ENCODE data around the gene SMYD3. TPM values are rescaled to one million over a fixed set of nuclear protein-coding genes. Genes with fewer than 3 reads are reported as not detected.

The SMYD3 gene
- total RNA-seq, 2 experiments from 2014 or later: 22.6 to 24.6 TPM

DNA sequence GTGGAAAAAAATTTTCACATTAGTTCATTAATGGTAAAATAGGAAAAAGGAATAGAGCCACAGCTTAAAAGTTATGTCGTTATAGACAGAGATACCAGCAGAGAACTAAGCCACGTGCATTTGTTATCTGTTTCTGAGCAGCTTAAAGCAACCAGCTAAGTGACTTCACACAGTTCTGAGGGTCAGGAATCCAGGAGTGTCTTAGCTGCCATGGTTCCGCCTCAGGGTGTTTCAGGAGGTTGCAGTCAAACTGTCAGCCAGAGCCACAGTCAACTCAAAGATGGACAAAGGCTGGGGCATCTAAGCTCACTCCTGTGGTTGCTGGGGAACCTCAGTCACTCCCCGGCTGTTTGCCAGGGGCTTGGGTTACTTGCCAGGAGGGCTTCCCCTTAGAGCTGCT is 515.8 kb downstream of the SMYD3 start:
- Mint-ChIP-seq H3K4me3 (no peak overlapping the region), H3K9me3 (no peaks in the 10 kb centered on the region), H3K4me1 (ENCODE audit: low read depth) (no peaks in the 10 kb centered on the region), H3K36me3 (ENCODE audit: low read depth) (no peaks in the 10 kb centered on the region), H3K27me3 (no peaks in the 10 kb centered on the region), H3K27ac (no peak overlapping the region)
- ChIA-PET POLR2A (no interaction called here), CTCF (interaction anchor here (1.0 to 1.6 kb wide), 2 partner anchors 10 to 838 kb away, joined by 3 read pairs; no protein-coding TSS in a partner anchor)
- ATAC-seq: no peak
- no peak for DNase-seq
- TF ChIP-seq, protein P1, sequence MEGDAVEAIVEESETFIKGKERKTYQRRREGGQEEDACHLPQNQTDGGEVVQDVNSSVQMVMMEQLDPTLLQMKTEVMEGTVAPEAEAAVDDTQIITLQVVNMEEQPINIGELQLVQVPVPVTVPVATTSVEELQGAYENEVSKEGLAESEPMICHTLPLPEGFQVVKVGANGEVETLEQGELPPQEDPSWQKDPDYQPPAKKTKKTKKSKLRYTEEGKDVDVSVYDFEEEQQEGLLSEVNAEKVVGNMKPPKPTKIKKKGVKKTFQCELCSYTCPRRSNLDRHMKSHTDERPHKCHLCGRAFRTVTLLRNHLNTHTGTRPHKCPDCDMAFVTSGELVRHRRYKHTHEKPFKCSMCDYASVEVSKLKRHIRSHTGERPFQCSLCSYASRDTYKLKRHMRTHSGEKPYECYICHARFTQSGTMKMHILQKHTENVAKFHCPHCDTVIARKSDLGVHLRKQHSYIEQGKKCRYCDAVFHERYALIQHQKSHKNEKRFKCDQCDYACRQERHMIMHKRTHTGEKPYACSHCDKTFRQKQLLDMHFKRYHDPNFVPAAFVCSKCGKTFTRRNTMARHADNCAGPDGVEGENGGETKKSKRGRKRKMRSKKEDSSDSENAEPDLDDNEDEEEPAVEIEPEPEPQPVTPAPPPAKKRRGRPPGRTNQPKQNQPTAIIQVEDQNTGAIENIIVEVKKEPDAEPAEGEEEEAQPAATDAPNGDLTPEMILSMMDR (IDR thresholded peaks at IDR 0.05): no peak
- intact Hi-C loops (cut with micrococcal nuclease): no loop called here

DNA sequence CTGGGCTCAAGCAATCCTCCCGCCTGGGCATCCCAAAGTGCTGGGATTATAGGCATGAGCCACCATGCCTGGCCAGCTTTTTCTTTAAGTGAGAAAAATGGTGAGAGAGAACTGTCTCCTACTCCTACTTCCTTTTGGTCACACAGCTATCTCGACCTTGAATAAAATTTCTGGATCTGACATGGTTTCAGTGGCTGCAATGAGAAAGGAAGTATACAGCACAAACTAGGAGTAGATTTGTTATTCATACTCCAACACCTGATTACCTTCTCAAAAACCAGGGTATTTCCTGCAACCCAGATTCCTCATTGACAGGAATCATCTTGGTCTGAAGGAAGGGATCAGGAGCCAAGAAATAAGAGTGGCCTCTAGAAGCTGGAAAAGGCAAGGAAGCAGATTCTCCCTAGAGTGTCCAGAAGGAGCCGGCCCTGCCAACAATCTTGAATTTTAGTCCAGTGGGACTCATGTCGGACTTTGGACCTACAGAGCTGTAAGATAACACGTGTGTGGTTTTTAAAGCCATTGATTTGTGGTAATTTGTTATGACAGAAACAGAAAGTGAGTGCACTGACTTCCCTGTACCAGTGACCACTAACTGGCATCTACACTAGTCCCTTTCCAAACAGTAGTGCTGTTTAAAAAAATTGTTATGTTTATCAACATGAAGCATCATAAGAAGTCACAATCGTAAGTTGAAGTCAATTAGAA is 516.6 kb downstream of the SMYD3 start:
- no peak for DNase-seq
- no peak for ATAC-seq
- Mint-ChIP-seq H3K4me1 (ENCODE audit: low read depth) (no peaks in the 10 kb centered on the region), H3K9me3 (no peaks in the 10 kb centered on the region), H3K4me3 (no peak overlapping the region), H3K27me3 (no peaks in the 10 kb centered on the region), H3K27ac (no peak overlapping the region), H3K36me3 (ENCODE audit: low read depth) (no peaks in the 10 kb centered on the region)
- CTCF ChIA-PET: interaction anchor here (1.0 to 1.6 kb wide), 2 partner anchors 11 to 837 kb away, joined by 3 read pairs; no protein-coding TSS in a partner anchor
- POLR2A ChIA-PET: no interaction called here
- TF ChIP-seq, protein P1 (IDR thresholded peaks at IDR 0.05): no peak
- intact Hi-C loops (cut with micrococcal nuclease): no loop called here

DNA sequence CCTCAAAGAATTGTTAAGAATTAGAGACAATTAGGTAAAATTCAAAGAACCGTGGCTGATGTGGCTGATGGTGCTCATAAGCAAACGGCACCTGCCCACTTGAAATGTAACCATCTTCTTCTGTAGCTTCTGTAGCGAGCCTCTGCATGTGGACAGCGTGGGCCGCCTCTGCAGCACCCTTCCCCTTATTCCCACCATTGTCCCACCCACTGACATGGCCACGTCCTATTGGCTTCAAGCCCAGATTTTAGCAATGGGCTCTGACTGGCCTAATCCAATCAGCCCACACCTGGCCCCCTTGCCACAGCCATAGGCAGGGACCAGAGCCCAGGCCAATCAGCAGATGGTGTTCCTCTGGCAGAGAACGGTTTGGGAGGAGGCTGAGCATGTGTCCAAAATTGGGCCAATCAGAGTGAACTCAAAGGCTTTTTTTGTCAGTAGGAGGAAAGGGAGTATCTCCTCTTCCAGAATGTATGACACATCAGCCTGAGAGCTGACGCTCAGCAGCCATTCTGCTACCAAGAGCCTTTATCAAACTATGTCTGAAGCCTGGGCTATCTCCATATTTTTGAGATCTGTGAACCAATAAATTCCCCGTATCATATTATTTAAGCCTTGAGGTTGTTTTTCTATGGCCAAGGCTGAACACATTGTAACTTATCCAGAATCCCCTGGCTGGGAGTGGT is 518.5 kb downstream of the SMYD3 start:
- Mint-ChIP-seq H3K4me1 (ENCODE audit: low read depth) (peaks cover 2% of the 10 kb centered on the region), H3K27me3 (no peaks in the 10 kb centered on the region), H3K9me3 (no peaks in the 10 kb centered on the region), H3K27ac (no peak overlapping the region), H3K4me3 (no peak overlapping the region), H3K36me3 (ENCODE audit: low read depth) (no peaks in the 10 kb centered on the region)
- intact Hi-C loops (cut with micrococcal nuclease): loop anchor here (10.0 kb wide), 1 partner anchor 84 kb away; no protein-coding TSS in a partner anchor
- TF ChIP-seq, protein P1 (IDR thresholded peaks at IDR 0.05): no peak
- POLR2A ChIA-PET: no interaction called here
- no peak for ATAC-seq
- CTCF ChIA-PET: no interaction called here
- DNase-seq: no peak

DNA sequence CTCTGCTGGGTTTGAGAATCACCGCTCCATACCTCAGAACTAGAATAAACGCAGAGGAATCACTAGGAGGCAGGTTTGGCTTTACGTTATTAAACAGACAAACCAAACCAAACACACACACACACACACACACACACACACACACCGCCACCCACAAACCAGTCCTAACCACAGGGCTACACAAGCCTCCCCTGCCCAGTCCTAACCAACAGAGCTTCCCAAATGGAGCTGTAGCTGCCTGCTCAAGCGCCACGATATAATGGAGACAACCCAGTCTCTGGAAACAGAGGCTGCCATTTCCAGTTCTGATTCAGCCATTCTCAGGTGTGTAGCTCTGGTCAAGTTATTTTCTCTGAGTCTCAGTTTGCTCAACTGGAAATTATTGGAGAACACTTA is 519.1 kb downstream of the SMYD3 start:
- DNase-seq: no peak
- ATAC-seq: no peak
- POLR2A ChIA-PET: no interaction called here
- H3K9me3 Mint-ChIP-seq: no peaks in the 10 kb centered on the region
- H3K27ac Mint-ChIP-seq: no peak overlapping the region
- CTCF ChIA-PET: no interaction called here
- H3K4me3 Mint-ChIP-seq: no peak overlapping the region
- H3K27me3 Mint-ChIP-seq: no peaks in the 10 kb centered on the region
- intact Hi-C loops (cut with micrococcal nuclease): loop anchor here (10.0 kb wide), 1 partner anchor 83 kb away; no protein-coding TSS in a partner anchor
- no peaks in the 10 kb centered on the region for H3K36me3 Mint-ChIP-seq (ENCODE audit: low read depth)
- H3K4me1 Mint-ChIP-seq (ENCODE audit: low read depth): peaks cover 2% of the 10 kb centered on the region
- TF ChIP-seq, protein P1 (IDR thresholded peaks at IDR 0.05): no peak

DNA sequence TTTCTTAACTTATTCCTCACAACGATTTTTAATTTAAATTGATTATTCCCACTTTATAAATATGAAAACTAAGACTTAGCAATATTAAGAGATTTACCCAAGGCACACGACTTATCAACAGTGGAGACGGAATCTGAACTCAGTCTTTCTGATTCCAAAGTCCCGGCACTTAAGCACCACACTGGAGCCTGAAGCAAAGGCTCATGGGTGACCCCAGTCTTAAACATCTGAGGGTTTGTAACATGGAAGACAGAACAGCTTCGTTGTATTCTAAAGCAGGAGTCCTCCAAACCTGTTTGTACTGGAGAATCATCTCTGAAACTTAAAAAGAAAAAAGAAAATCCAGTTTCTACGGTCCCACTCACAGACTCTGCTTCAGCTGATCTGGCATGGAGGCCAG is 519.5 kb downstream of the SMYD3 start:
- intact Hi-C loops (cut with micrococcal nuclease): loop anchor here (10.0 kb wide), 1 partner anchor 83 kb away; no protein-coding TSS in a partner anchor
- H3K27ac Mint-ChIP-seq: no peak overlapping the region

More for the DNA sequence above, 519.5 kb downstream of the SMYD3 start:
- ChIA-PET CTCF (no interaction called here), POLR2A (no interaction called here)
- no peak overlapping the region for H3K4me3 Mint-ChIP-seq
- H3K36me3 Mint-ChIP-seq (ENCODE audit: low read depth): no peaks in the 10 kb centered on the region
- TF ChIP-seq, protein P1 (IDR thresholded peaks at IDR 0.05): no peak
- no peaks in the 10 kb centered on the region for H3K9me3 Mint-ChIP-seq
- DNase-seq: no peak
- no peaks in the 10 kb centered on the region for H3K27me3 Mint-ChIP-seq
- H3K4me1 Mint-ChIP-seq (ENCODE audit: low read depth): peaks cover 2% of the 10 kb centered on the region
- ATAC-seq: no peak
